A673 (cell line): Measurements from ENCODE around the gene LGMN. TPM values are rescaled to one million over a fixed set of nuclear protein-coding genes. Genes with fewer than 3 reads are reported as not detected.

Experiments used
- BruUV-seq: library from RNA; stranded (reverse); fragments of 400-500 nt; replicated peaks from 2 replicates; lab custom pipeline; 2021; lab: Mats Ljungman, UMichigan
- CTCF ChIA-PET: fragments of 300-600 bp; sonication (Branson Sonifier 250); formaldehyde crosslinking; loops from one replicate; lab custom pipeline; 2022; ENCODE audit warnings: antibody characterized with exemption; lab: Charles Lee
- POLR2A ChIA-PET: fragments of 300-600 bp; sonication (Branson Sonifier 250); formaldehyde crosslinking; loops from one replicate; lab custom pipeline; 2022; ENCODE audit warnings: antibody characterized with exemption; ENCODE audit not compliant: low non-redundant PET; lab: Charles Lee
- DNase-seq: peaks from one replicate; pipeline ENCODE4 v3.0.0-alpha.2; 2015; ENCODE audit warnings: low spot score
- H3K27ac ChIP-seq: fragments of 200-600 bp; sonication (generic); 2 replicates; pipeline ENCODE4 v1.5.1; 2016; ENCODE audit warnings: mixed run types, low read depth, mild to moderate bottlenecking, mixed read lengths, antibody characterized with exemption, low read length; ENCODE audit not compliant: poor library complexity, severe bottlenecking
- H3K27me3 ChIP-seq: fragments of 200-600 bp; sonication (generic); replicated peaks from 2 replicates; pipeline ENCODE4 v1.6.1; 2017; ENCODE audit warnings: mixed run types, low read depth, mild to moderate bottlenecking, mixed read lengths, antibody characterized with exemption, low read length; ENCODE audit not compliant: insufficient read depth, poor library complexity
- H3K36me3 ChIP-seq: fragments of 200-600 bp; sonication (generic); 2 replicates; pipeline ENCODE4 v1.6.1; 2016; ENCODE audit warnings: mixed run types, mild to moderate bottlenecking, mixed read lengths, antibody characterized with exemption, low read length; ENCODE audit not compliant: insufficient read depth, poor library complexity, severe bottlenecking
- H3K4me1 ChIP-seq: fragments of 200-600 bp; sonication (generic); 2 replicates; pipeline ENCODE4 v1.6.1; 2017; ENCODE audit warnings: mixed run types, mild to moderate bottlenecking, mixed read lengths, antibody characterized with exemption, low read length; ENCODE audit not compliant: insufficient read depth, poor library complexity, severe bottlenecking
- H3K4me3 ChIP-seq: fragments of 200-600 bp; sonication (generic); 2 replicates; pipeline ENCODE4 v1.5.1; 2016; ENCODE audit warnings: low read depth, mixed run types, mild to moderate bottlenecking, mixed read lengths, low read length; ENCODE audit not compliant: poor library complexity, severe bottlenecking
- H3K9me3 ChIP-seq: fragments of 200-600 bp; sonication (generic); 2 replicates; pipeline ENCODE4 v1.6.1; 2016; ENCODE audit warnings: mixed run types, low read depth, mild to moderate bottlenecking, mixed read lengths, antibody characterized with exemption, low read length; ENCODE audit not compliant: poor library complexity, severe bottlenecking
- EZH2 ChIP-seq: fragments of 200-600 bp; sonication (generic); IDR thresholded peaks from 2 replicates; pipeline ENCODE4 v1.6.1; 2017; ENCODE audit warnings: borderline replicate concordance, low read depth, mild to moderate bottlenecking, mixed read lengths, antibody characterized with exemption, low read length; ENCODE audit not compliant: poor library complexity, severe bottlenecking
- intact Hi-C: fragments of 100-400 bp; cut with micrococcal nuclease; formaldehyde crosslinking; loops from one replicate; pipeline ENCODE4 v1.10.0; 2022; ENCODE audit not compliant: unreplicated experiment
- total RNA-seq: library from RNA; stranded (reverse); gene quantifications from 2 replicates; pipeline ENCODE4 v1.2.3, GENCODE V29; 2021
- TF ChIP-seq, protein P1 (sequence below): fragments of 300-800, 200-600 bp; sonication (generic); conservative IDR thresholded peaks from 2 replicates; pipeline ENCODE4 v1.5.1; 2017; ENCODE audit warnings: low read depth, mild to moderate bottlenecking, antibody characterized with exemption, low read length, moderate library complexity, mixed read lengths

LGMN gene
- total RNA-seq, 1 experiment from 2014 or later, result 34.6 TPM

DNA sequence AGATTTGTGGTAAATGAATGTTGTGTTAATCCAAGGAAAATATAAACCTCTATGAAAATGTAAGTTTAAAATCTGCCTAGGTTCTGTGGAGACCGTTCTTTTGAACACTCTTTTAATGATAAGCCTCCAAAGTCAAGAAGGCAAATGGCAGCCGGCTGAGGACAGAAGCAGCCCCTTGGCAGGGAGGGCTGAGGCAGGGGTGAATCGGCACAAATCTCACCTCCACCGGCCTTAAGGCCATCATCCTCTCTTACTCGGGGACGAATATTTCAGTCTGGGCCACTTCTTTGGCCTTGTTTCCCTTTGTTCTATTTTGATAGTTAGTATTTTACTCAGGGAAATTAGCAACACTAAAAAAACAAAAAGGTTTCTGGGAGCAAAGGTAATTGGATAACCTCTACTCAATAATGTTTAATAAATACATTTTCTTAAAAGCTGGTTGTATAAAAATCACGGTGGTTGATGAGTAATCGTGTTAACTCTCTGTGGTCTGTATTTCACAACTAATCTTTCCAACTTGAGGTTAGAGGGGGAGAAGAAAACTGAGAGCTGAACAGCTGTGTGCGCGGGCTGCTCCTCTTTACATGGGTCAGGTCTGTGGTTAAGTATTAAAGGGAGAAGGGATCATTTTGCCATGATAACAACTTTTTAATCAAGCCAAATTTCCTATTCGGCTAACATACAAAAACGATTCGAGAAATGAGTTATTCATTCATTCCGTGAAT lies 18.6 kb downstream of the LGMN start:
- H3K27me3 ChIP-seq, result no peaks in the 10 kb centered on the region
- intact Hi-C loops, result no loop called here
- no peak overlapping the region for H3K4me3 ChIP-seq
- CTCF ChIA-PET, result no interaction called here
- no peak for DNase-seq
- no peak for TF ChIP-seq EZH2
- TF ChIP-seq, protein P1, sequence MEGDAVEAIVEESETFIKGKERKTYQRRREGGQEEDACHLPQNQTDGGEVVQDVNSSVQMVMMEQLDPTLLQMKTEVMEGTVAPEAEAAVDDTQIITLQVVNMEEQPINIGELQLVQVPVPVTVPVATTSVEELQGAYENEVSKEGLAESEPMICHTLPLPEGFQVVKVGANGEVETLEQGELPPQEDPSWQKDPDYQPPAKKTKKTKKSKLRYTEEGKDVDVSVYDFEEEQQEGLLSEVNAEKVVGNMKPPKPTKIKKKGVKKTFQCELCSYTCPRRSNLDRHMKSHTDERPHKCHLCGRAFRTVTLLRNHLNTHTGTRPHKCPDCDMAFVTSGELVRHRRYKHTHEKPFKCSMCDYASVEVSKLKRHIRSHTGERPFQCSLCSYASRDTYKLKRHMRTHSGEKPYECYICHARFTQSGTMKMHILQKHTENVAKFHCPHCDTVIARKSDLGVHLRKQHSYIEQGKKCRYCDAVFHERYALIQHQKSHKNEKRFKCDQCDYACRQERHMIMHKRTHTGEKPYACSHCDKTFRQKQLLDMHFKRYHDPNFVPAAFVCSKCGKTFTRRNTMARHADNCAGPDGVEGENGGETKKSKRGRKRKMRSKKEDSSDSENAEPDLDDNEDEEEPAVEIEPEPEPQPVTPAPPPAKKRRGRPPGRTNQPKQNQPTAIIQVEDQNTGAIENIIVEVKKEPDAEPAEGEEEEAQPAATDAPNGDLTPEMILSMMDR, result no peak
- POLR2A ChIA-PET, result no interaction called here
- H3K27ac ChIP-seq, result no peak overlapping the region
- peaks cover 16% of the 10 kb centered on the region for H3K36me3 ChIP-seq
- BruUV-seq, result no TSS peak
- no peaks in the 10 kb centered on the region for H3K9me3 ChIP-seq
- H3K4me1 ChIP-seq, result peaks cover 5% of the 10 kb centered on the region

GRCh38 chr14:92728759-92729364 lies 19.6 kb downstream of the LGMN start:
- Histone ChIP-seq H3K4me1 (peaks cover 5% of the 10 kb centered on the region), H3K36me3 (peaks cover 16% of the 10 kb centered on the region), H3K9me3 (no peaks in the 10 kb centered on the region), H3K27ac (no peak overlapping the region), H3K4me3 (no peak overlapping the region), H3K27me3 (no peaks in the 10 kb centered on the region)
- peak; percentile 24 for DNase-seq
- POLR2A ChIA-PET, result no interaction called here
- TF ChIP-seq EZH2, result no peak
- TF ChIP-seq, protein P1, result no peak
- CTCF ChIA-PET, result no interaction called here
- no TSS peak for BruUV-seq
- intact Hi-C loops, result no loop called here

DNA sequence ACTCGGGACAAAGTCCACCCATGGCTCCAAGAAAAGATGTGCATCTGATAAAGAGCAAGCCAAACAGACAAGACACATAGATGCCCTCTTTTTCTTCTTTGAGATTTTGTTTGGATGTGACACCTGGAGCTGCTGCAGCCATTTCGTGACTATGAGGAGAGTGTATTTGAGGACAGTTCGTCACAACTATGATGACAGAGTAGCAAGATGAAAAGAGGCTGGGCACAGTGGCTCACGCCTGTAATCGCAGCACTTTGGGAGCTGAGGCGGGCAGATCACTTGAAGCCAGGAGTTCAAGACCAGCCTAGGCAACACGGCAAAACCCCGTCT lies 21.5 kb downstream of the LGMN start:
- ChIA-PET CTCF (no interaction called here), POLR2A (interaction anchor here (0.7 kb wide), 1 partner anchor 40 kb away, joined by 15 read pairs; no protein-coding TSS in a partner anchor)
- peaks cover 11% of the 10 kb centered on the region for H3K36me3 ChIP-seq
- DNase-seq, result no peak
- H3K27ac ChIP-seq, result no peak overlapping the region
- no peak overlapping the region for H3K4me3 ChIP-seq
- no peaks in the 10 kb centered on the region for H3K9me3 ChIP-seq
- no peak for TF ChIP-seq EZH2
- TF ChIP-seq, protein P1, result no peak
- no peaks in the 10 kb centered on the region for H3K27me3 ChIP-seq
- H3K4me1 ChIP-seq, result peaks cover 5% of the 10 kb centered on the region
- BruUV-seq, result no TSS peak
- intact Hi-C loops, result no loop called here
